Measurements from ENCODE around the gene KLHL12. TPM values are rescaled to one million over a fixed set of nuclear protein-coding genes. Genes with fewer than 3 reads are reported as not detected.
"Not testable (repeated sequence)": the region's sequence is repeated elsewhere in the genome, so short reads cannot be mapped to it uniquely, and the experiment has no call there.

KLHL12 gene
- total RNA-seq, 1 experiment from 2014 or later = 52.4 TPM

DNA sequence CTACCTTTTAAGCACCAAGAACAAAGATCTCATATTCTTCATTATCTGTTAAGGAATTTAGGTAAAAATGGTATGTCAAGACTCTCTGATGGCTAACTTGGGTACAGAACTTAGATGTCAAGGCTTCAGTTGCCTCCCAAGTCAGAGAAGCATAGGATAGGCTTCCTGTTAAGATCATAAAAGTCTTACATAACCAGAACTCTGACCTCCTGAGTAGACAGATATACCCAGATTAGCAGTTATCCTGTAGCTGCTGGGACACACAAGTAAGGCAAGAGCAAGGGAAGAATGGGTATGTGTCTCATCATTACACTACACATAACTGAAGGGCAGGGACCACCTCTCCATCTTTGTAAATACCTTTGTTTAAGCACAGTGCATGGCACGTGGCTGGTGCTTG, 15.4 kb upstream of the KLHL12 start:
- Histone ChIP-seq H4K20me1 (ENCODE audit: insufficient read depth, low read depth, low read length) (no peaks in the 10 kb centered on the region), H3K4me2 (ENCODE audit: low read depth, low read length, poor library complexity, severe bottlenecking) (no peak overlapping the region), H3K4me3 (ENCODE audit: low read length) (no peak overlapping the region), H3K27ac (ENCODE audit: low read length) (no peak overlapping the region), H3K9me3 (ENCODE audit: low read length) (no peaks in the 10 kb centered on the region), H3K79me2 (ENCODE audit: low read length) (no peaks in the 10 kb centered on the region), H3K9me2 (replicated peaks; ENCODE audit: insufficient read depth, low read length) (no peaks in the 10 kb centered on the region), H3K4me1 (ENCODE audit: low read length) (no peaks in the 10 kb centered on the region), H3K36me3 (ENCODE audit: insufficient read depth, low read length) (peaks cover 46% of the 10 kb centered on the region), H2AFZ (ENCODE audit: low read length) (no peak overlapping the region), H3K27me3 (ENCODE audit: low read length) (no peaks in the 10 kb centered on the region), H3K9ac (ENCODE audit: low read length) (no peak overlapping the region)
- no peak for DNase-seq

DNA sequence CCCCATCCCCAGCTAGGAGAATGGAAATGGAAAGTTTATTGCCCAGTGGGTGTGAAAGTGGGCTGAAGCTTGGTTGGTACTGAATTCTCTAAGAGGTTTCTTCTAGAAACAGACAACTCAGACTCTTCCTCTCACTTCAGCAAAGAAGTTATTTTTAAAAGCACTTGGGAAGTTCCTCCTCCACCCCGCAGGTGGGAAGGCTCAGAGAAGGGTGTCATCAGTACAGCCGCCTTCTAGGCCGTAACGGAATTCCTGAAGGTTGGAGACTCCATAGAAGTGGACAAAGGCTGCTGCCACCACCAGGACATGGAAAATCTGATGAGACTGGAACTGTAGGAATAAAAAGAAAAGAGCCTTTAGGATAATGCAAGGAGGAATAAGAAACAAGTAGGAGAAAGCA, 14.3 kb upstream of the KLHL12 start:
- no peak overlapping the region for H2AFZ ChIP-seq (ENCODE audit: low read length)
- no peak overlapping the region for H3K9ac ChIP-seq (ENCODE audit: low read length)
- H3K4me3 ChIP-seq (ENCODE audit: low read length) = no peak overlapping the region
- no peak overlapping the region for H3K27ac ChIP-seq (ENCODE audit: low read length)
- no peaks in the 10 kb centered on the region for H3K27me3 ChIP-seq (ENCODE audit: low read length)
- H3K79me2 ChIP-seq (ENCODE audit: low read length) = no peaks in the 10 kb centered on the region
- no peaks in the 10 kb centered on the region for H3K4me1 ChIP-seq (ENCODE audit: low read length)
- H3K4me2 ChIP-seq (ENCODE audit: low read depth, low read length, poor library complexity, severe bottlenecking) = no peak overlapping the region
- DNase-seq = no peak
- no peaks in the 10 kb centered on the region for H4K20me1 ChIP-seq (ENCODE audit: insufficient read depth, low read depth, low read length)
- H3K9me3 ChIP-seq (ENCODE audit: low read length) = no peaks in the 10 kb centered on the region
- H3K9me2 ChIP-seq (replicated peaks; ENCODE audit: insufficient read depth, low read length) = no peaks in the 10 kb centered on the region
- H3K36me3 ChIP-seq (ENCODE audit: insufficient read depth, low read length) = peaks cover 46% of the 10 kb centered on the region

DNA sequence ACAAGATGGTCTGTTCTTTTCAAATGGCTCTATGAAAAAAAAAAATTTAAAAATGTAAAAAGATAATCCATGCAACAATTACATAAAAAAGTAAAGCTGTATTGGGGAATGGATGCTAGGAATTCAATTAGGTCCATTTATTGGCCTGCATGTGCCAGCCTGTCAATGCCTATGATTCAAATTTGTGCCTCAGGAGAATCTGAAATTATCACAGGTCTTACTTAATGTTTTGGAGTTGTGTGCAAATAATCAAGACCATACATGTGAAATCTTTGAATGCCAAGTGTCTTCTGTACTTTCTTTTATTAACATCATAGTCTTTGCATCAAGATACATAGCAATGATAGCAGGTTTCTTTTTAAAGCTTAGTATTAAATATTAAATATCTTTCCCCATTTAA, 13.5 kb upstream of the KLHL12 start:
- H3K9ac ChIP-seq (ENCODE audit: low read length) = no peak overlapping the region

DNA sequence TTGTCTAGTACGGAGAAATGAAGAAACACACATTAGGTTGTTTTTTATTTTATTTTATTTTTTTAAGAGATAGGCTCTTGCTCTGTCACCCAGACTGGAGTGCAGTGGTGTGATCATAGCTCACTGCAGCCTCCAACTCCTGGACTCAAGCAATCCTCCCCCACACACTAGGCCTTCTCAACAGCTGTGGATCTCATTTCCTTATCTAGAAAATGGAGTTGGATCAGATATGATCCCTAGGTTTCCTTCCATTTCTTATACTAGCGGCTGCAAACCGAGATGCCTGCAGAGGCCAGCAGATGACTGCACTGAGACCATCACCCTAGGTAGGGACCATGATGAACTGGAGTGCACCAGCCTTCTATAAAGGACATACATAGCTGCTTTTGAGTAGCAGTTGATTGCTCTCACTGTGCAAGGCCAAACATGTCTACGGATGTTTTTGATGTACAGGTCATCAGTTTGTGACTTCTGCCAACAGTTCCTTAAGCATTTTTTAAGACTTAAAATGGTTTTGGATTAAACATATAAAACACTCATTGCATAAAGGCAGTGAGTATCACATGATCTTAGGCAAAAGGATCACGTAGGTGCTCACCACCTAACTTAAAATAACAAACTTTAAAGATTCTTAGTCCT, 11.4 kb upstream of the KLHL12 start:
- H4K20me1 ChIP-seq (ENCODE audit: insufficient read depth, low read depth, low read length) = no peaks in the 10 kb centered on the region
- no peak for DNase-seq
- no peaks in the 10 kb centered on the region for H3K79me2 ChIP-seq (ENCODE audit: low read length)
- H3K4me3 ChIP-seq (ENCODE audit: low read length) = no peak overlapping the region
- H3K4me2 ChIP-seq (ENCODE audit: low read depth, low read length, poor library complexity, severe bottlenecking) = no peak overlapping the region
- H2AFZ ChIP-seq (ENCODE audit: low read length) = no peak overlapping the region
- no peak overlapping the region for H3K27ac ChIP-seq (ENCODE audit: low read length)
- H3K9me2 ChIP-seq (replicated peaks; ENCODE audit: insufficient read depth, low read length) = no peaks in the 10 kb centered on the region
- H3K27me3 ChIP-seq (ENCODE audit: low read length) = no peaks in the 10 kb centered on the region
- H3K36me3 ChIP-seq (ENCODE audit: insufficient read depth, low read length) = peaks cover 22% of the 10 kb centered on the region
- H3K9ac ChIP-seq (ENCODE audit: low read length) = no peak overlapping the region
- no peaks in the 10 kb centered on the region for H3K4me1 ChIP-seq (ENCODE audit: low read length)
- H3K9me3 ChIP-seq (ENCODE audit: low read length) = no peaks in the 10 kb centered on the region

More for the DNA sequence above, 13.5 kb upstream of the KLHL12 start:
- no peaks in the 10 kb centered on the region for H3K79me2 ChIP-seq (ENCODE audit: low read length)
- H3K4me3 ChIP-seq (ENCODE audit: low read length) = no peak overlapping the region
- H3K27ac ChIP-seq (ENCODE audit: low read length) = no peak overlapping the region
- H3K4me2 ChIP-seq (ENCODE audit: low read depth, low read length, poor library complexity, severe bottlenecking) = no peak overlapping the region
- H3K27me3 ChIP-seq (ENCODE audit: low read length) = no peaks in the 10 kb centered on the region
- H2AFZ ChIP-seq (ENCODE audit: low read length) = no peak overlapping the region
- H4K20me1 ChIP-seq (ENCODE audit: insufficient read depth, low read depth, low read length) = no peaks in the 10 kb centered on the region
- no peaks in the 10 kb centered on the region for H3K9me3 ChIP-seq (ENCODE audit: low read length)
- H3K36me3 ChIP-seq (ENCODE audit: insufficient read depth, low read length) = peaks cover 43% of the 10 kb centered on the region
- no peaks in the 10 kb centered on the region for H3K4me1 ChIP-seq (ENCODE audit: low read length)
- DNase-seq = no peak
- H3K9me2 ChIP-seq (replicated peaks; ENCODE audit: insufficient read depth, low read length) = no peaks in the 10 kb centered on the region

DNA sequence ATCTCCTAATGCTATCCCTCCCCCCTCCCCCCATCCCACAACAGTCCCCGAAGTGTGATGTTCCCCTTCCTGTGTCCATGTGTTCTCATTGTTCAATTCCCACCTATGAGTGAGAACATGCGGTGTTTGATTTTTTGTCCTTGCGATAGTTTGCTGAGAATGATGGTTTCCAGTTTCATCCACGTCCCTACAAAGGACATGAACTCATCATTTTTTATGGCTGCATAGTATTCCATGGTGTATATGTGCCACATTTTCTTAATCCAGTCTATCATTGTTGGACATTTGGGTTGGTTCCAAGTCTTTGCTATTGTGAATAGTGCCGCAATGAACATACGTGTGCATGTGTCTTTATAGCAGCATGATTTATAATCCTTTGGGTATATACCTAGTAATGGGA, 9.4 kb upstream of the KLHL12 start:
- H3K4me2 ChIP-seq (ENCODE audit: low read depth, low read length, poor library complexity, severe bottlenecking); H3K4me3 ChIP-seq (ENCODE audit: low read length); H3K9me3 ChIP-seq (ENCODE audit: low read length); H3K27me3 ChIP-seq (ENCODE audit: low read length); H3K79me2 ChIP-seq (ENCODE audit: low read length); H3K27ac ChIP-seq (ENCODE audit: low read length); DNase-seq; H4K20me1 ChIP-seq (ENCODE audit: insufficient read depth, low read depth, low read length); H3K9me2 ChIP-seq (replicated peaks; ENCODE audit: insufficient read depth, low read length); H3K9ac ChIP-seq (ENCODE audit: low read length); H3K36me3 ChIP-seq (ENCODE audit: insufficient read depth, low read length); H3K4me1 ChIP-seq (ENCODE audit: low read length); H2AFZ ChIP-seq (ENCODE audit: low read length): not testable (repeated sequence)

DNA sequence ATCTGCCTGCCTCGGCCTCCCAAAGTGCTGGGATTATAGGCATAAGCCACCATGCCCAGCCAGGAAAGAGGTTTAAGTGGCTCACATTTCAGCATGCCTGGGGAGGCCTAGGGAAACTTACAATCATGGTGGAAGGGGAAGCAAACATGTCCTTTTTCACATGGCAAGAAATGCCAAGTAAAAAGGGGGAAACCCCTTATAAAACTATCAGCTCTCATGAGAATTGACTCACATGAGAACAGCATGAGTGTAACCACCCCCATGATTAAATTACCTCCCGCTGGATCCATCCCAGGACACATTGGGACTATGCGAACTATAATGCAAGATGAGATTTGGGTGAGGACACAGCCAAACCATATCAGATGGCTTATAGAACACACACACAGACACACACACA, 8.8 kb upstream of the KLHL12 start:
- no peak overlapping the region for H3K4me2 ChIP-seq (ENCODE audit: low read depth, low read length, poor library complexity, severe bottlenecking)
- no peak overlapping the region for H2AFZ ChIP-seq (ENCODE audit: low read length)
- H3K4me1 ChIP-seq (ENCODE audit: low read length) = no peaks in the 10 kb centered on the region
- H3K9ac ChIP-seq (ENCODE audit: low read length) = no peak overlapping the region
- H3K9me3 ChIP-seq (ENCODE audit: low read length) = no peaks in the 10 kb centered on the region
- no peak for DNase-seq
- peaks cover 4% of the 10 kb centered on the region; the same call in 1 of the 2 replicates for H3K36me3 ChIP-seq (ENCODE audit: insufficient read depth, low read length)
- no peak overlapping the region for H3K27ac ChIP-seq (ENCODE audit: low read length)
- no peaks in the 10 kb centered on the region for H3K27me3 ChIP-seq (ENCODE audit: low read length)
- no peak overlapping the region for H3K4me3 ChIP-seq (ENCODE audit: low read length)
- H4K20me1 ChIP-seq (ENCODE audit: insufficient read depth, low read depth, low read length) = no peaks in the 10 kb centered on the region
- no peaks in the 10 kb centered on the region for H3K9me2 ChIP-seq (replicated peaks; ENCODE audit: insufficient read depth, low read length)
- H3K79me2 ChIP-seq (ENCODE audit: low read length) = no peaks in the 10 kb centered on the region

DNA sequence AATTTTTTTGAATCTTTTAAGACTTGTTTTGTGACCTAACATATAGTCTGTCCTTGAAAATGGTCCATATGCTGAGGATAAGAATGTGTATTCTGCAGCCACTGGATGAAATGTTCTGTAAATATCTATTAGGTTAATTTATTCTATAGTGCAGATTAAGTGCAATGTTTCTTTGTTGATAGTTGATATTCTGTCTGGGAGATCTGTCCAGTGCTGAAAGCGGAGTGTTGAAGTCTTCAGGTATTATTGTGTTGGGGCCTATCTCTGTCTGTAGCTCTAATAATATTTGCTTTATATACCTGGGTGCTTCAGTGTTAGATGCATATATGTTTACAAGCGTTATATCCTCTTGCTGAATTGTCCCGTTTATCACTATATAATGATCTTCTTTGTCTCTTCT, 7.7 kb upstream of the KLHL12 start:
- no peaks in the 10 kb centered on the region for H3K36me3 ChIP-seq (ENCODE audit: insufficient read depth, low read length)
- no peaks in the 10 kb centered on the region for H3K9me2 ChIP-seq (replicated peaks; ENCODE audit: insufficient read depth, low read length)
- no peak overlapping the region for H2AFZ ChIP-seq (ENCODE audit: low read length)
- no peaks in the 10 kb centered on the region for H3K9me3 ChIP-seq (ENCODE audit: low read length)
- H3K4me3 ChIP-seq (ENCODE audit: low read length) = no peak overlapping the region
- H3K79me2 ChIP-seq (ENCODE audit: low read length) = no peaks in the 10 kb centered on the region
- no peak overlapping the region for H3K4me2 ChIP-seq (ENCODE audit: low read depth, low read length, poor library complexity, severe bottlenecking)
- no peak overlapping the region for H3K9ac ChIP-seq (ENCODE audit: low read length)
- H3K27ac ChIP-seq (ENCODE audit: low read length) = no peak overlapping the region
- H3K27me3 ChIP-seq (ENCODE audit: low read length) = no peaks in the 10 kb centered on the region
- no peaks in the 10 kb centered on the region for H4K20me1 ChIP-seq (ENCODE audit: insufficient read depth, low read depth, low read length)
- no peak for DNase-seq
- no peaks in the 10 kb centered on the region for H3K4me1 ChIP-seq (ENCODE audit: low read length)

DNA sequence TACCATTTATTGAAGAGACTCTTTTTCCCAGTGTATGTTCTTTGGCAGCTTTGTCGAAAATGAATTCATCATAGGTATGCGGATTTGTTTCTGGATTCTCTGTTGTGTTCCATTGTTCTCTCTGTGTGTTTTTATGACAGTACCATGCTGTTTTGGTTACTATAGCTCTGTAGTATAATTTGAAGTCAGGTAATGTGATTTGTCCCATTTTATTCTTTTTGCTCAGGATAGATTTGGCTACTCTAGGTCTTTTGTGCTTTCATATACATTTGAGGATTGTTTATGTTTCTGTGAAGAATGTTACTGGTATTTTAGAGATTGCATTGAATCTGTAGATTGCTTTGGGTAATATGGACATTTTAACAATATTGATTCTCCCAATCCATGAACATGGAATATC, 5.4 kb upstream of the KLHL12 start:
- H3K4me2 ChIP-seq (ENCODE audit: low read depth, low read length, poor library complexity, severe bottlenecking) = no peak overlapping the region
- no peak for DNase-seq

DNA sequence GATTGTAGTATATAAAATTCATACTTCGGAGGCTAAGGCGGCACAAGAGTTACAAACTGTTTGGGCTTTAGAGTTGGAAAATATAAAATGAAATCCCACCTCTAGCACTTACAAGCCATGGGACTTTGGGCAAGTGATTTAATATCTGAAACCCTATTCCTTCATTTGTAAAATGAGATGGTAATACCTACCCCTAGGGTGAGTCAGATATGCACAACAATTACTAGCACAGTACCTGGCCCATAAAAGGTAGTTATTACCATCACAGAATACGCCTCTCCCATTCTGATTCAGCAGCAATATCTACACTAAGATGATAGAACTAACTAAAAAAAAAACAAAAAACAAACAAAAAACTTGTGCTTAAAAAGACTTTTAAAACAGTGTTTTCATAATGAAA, 3.5 kb downstream of the KLHL12 start:
- Histone ChIP-seq H3K9me3 (ENCODE audit: low read length) (no peaks in the 10 kb centered on the region), H3K79me2 (ENCODE audit: low read length) (peaks cover 52% of the 10 kb centered on the region), H2AFZ (ENCODE audit: low read length) (no peak overlapping the region), H3K27ac (ENCODE audit: low read length) (no peak overlapping the region), H4K20me1 (ENCODE audit: insufficient read depth, low read depth, low read length) (no peaks in the 10 kb centered on the region), H3K9me2 (replicated peaks; ENCODE audit: insufficient read depth, low read length) (no peaks in the 10 kb centered on the region), H3K4me3 (ENCODE audit: low read length) (no peak overlapping the region), H3K27me3 (ENCODE audit: low read length) (no peaks in the 10 kb centered on the region), H3K36me3 (ENCODE audit: insufficient read depth, low read length) (peaks cover 22% of the 10 kb centered on the region), H3K4me2 (ENCODE audit: low read depth, low read length, poor library complexity, severe bottlenecking) (no peak overlapping the region), H3K4me1 (ENCODE audit: low read length) (peaks cover 28% of the 10 kb centered on the region), H3K9ac (ENCODE audit: low read length) (no peak overlapping the region)
- no peak for DNase-seq

More for the DNA sequence above, 5.4 kb upstream of the KLHL12 start:
- Histone ChIP-seq H3K27ac (ENCODE audit: low read length) (no peak overlapping the region), H3K9ac (ENCODE audit: low read length) (no peak overlapping the region), H3K9me3 (ENCODE audit: low read length) (no peaks in the 10 kb centered on the region), H3K4me3 (ENCODE audit: low read length) (no peak overlapping the region), H3K27me3 (ENCODE audit: low read length) (no peaks in the 10 kb centered on the region), H3K4me1 (ENCODE audit: low read length) (peaks cover 2% of the 10 kb centered on the region; the same call in 1 of the 2 replicates), H3K36me3 (ENCODE audit: insufficient read depth, low read length) (no peaks in the 10 kb centered on the region), H4K20me1 (ENCODE audit: insufficient read depth, low read depth, low read length) (no peaks in the 10 kb centered on the region), H3K79me2 (ENCODE audit: low read length) (no peaks in the 10 kb centered on the region), H2AFZ (ENCODE audit: low read length) (no peak overlapping the region), H3K9me2 (replicated peaks; ENCODE audit: insufficient read depth, low read length) (no peaks in the 10 kb centered on the region)
